ENCODE results near the gene ZNF804B. TPM values are rescaled to one million over a fixed set of nuclear protein-coding genes. Genes with fewer than 3 reads are reported as not detected.

The ZNF804B gene
- total RNA-seq, 3 donors from 2014 or later: 0.33 TPM; not detected in 2

DNA sequence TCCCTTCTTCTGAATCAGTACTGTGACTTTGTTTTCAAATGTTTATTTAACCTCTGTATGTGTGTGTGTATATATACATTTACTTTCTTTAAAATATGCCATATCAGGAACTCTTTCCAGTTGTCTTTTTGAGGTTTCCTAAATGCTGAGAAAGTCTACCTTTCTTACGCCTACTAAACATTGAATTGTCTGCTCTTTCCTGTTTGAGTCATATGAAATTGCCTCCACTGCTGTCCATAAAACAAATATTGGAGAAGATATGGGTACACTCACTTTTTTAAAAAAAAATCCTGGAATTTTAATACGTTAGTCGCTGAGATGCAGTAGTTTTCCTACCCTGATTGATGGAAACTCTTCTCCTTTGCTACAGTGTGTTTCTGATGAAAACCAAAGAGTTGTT is 334.8 kb downstream of the ZNF804B start:
- Histone ChIP-seq H3K4me1 (no peaks in the 10 kb centered on the region), H3K4me3 (no peak overlapping the region), H3K36me3 (no peaks in the 10 kb centered on the region), H3K27me3 (no peaks in the 10 kb centered on the region), H3K27ac (no peak overlapping the region), H3K9me3 (no peaks in the 10 kb centered on the region)
- TF ChIP-seq POLR2AphosphoS5 (IDR thresholded peaks at IDR 0.05): no peak
- TF ChIP-seq POLR2A (IDR thresholded peaks at IDR 0.05): no peak
- TF ChIP-seq CTCF (IDR thresholded peaks at IDR 0.05): no peak
- DNase-seq (ENCODE audit: low spot score in 2 of 2): no peak
- intact Hi-C loops (cut with DNase I; ENCODE audit: low total_unique reads): no loop called here

DNA sequence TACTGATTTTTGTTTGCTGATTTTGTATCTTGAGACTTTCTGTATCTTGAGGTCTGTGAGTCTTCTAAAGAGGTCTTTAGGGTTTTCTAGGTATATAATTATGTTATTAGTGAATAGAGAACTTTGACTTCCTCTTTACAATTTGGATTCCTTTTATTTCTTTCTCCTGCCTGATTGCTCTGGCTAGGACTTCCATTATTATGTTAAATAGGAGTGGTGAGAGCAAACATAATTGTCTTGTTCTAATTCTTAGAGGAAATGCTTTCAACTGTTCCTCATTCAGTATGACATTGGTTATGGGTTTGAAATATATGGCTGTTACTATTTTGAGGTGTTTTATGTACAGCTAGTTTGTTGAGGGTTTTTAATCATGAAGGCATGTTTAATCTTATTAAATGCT is 344.1 kb downstream of the ZNF804B start:
- intact Hi-C loops (cut with DNase I; ENCODE audit: low total_unique reads): no loop called here
- no peaks in the 10 kb centered on the region for H3K36me3 ChIP-seq
- TF ChIP-seq POLR2A (IDR thresholded peaks at IDR 0.05): no peak
- no peak for TF ChIP-seq CTCF (IDR thresholded peaks at IDR 0.05)
- no peak for TF ChIP-seq POLR2AphosphoS5 (IDR thresholded peaks at IDR 0.05)
- H3K27ac ChIP-seq: no peak overlapping the region
- no peaks in the 10 kb centered on the region for H3K9me3 ChIP-seq
- H3K27me3 ChIP-seq: no peaks in the 10 kb centered on the region
- H3K4me1 ChIP-seq: no peaks in the 10 kb centered on the region
- no peak overlapping the region for H3K4me3 ChIP-seq
- DNase-seq (ENCODE audit: low spot score in 2 of 2): no peak

GRCh38 chr7:89104748-89105685 is 345.5 kb downstream of the ZNF804B start:
- H3K4me3 ChIP-seq: no peak overlapping the region
- H3K9me3 ChIP-seq: no peaks in the 10 kb centered on the region
- no peaks in the 10 kb centered on the region for H3K4me1 ChIP-seq
- no peak for DNase-seq (ENCODE audit: low spot score in 2 of 2)
- no peaks in the 10 kb centered on the region for H3K36me3 ChIP-seq
- no peak overlapping the region for H3K27ac ChIP-seq
- no peak for TF ChIP-seq POLR2AphosphoS5 (IDR thresholded peaks at IDR 0.05)
- TF ChIP-seq CTCF (IDR thresholded peaks at IDR 0.05): no peak
- no peak for TF ChIP-seq POLR2A (IDR thresholded peaks at IDR 0.05)
- intact Hi-C loops (cut with DNase I; ENCODE audit: low total_unique reads): no loop called here
- H3K27me3 ChIP-seq: no peaks in the 10 kb centered on the region

DNA sequence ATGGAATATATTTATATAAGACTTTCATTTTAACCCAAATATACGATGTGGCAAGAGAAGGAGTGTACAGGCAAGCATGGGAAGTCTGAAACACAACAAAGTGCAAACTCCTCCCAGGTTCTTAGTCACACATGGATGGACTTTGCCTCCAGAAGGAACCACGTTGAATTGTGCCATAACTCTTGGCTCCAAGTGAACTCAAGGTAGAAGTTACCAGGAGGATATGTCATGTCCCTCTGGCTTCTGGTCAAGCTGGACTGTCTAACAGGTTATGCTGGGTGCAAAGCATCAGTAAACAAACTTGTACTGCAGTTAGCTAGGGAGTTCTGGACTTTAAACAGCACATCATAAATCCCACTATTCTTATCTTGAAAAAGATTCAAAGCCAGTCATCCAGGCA is 364.4 kb downstream of the ZNF804B start:
- TF ChIP-seq POLR2A (IDR thresholded peaks at IDR 0.05) (no peak), CTCF (IDR thresholded peaks at IDR 0.05) (no peak), POLR2AphosphoS5 (IDR thresholded peaks at IDR 0.05) (no peak)
- no peak for DNase-seq (ENCODE audit: low spot score in 2 of 2)
- no peaks in the 10 kb centered on the region for H3K4me1 ChIP-seq
- H3K27me3 ChIP-seq: no peaks in the 10 kb centered on the region
- no peaks in the 10 kb centered on the region for H3K9me3 ChIP-seq
- no peak overlapping the region for H3K4me3 ChIP-seq
- H3K36me3 ChIP-seq: no peaks in the 10 kb centered on the region
- no peak overlapping the region for H3K27ac ChIP-seq
- intact Hi-C loops (cut with DNase I; ENCODE audit: low total_unique reads): no loop called here

DNA sequence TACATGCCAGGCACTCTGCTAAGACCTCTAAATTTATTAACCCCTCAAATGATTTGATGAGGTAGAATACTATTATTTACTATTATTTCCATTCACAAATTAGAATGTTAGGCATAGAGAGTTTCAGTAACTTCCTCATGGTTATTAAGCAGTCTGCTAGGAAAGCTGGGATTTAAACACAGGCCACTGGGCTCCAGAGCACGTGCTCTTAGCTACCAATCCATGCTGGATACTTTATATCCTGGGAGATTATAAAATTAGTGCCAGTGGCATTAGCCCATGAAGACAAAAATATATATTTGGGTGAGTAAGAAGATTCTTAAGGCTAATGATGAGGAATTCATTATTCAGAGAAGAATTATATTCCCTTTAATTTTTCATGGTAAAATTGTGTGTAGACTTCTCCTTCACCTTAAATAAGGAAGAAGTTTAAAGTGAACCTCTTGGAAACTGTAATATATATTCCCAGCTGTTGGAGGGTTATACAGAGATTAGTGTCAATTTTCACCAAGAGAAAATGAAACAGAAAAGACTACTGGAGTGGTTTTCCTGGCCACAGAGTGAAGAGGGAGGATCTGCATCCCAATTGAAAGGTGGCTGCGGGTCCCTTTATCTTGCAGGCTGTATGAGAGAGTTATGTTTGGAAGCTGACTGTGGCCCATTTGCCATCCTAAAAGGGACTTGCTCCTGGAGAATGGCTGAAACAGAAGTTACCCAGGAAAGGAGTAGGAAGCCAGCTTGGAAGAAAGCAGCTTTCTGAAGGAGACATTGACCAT is 370.3 kb downstream of the ZNF804B start:
- intact Hi-C loops (cut with DNase I; ENCODE audit: low total_unique reads): no loop called here
- no peak for DNase-seq (ENCODE audit: low spot score in 2 of 2)

More for the DNA sequence above, 370.3 kb downstream of the ZNF804B start:
- H3K36me3 ChIP-seq: no peaks in the 10 kb centered on the region
- no peaks in the 10 kb centered on the region for H3K27me3 ChIP-seq
- no peaks in the 10 kb centered on the region for H3K4me1 ChIP-seq
- no peak overlapping the region for H3K27ac ChIP-seq
- no peaks in the 10 kb centered on the region for H3K9me3 ChIP-seq
- no peak overlapping the region for H3K4me3 ChIP-seq
- no peak for TF ChIP-seq POLR2A (IDR thresholded peaks at IDR 0.05)
- no peak for TF ChIP-seq POLR2AphosphoS5 (IDR thresholded peaks at IDR 0.05)
- no peak for TF ChIP-seq CTCF (IDR thresholded peaks at IDR 0.05)

Measured in breast epithelium (tissue), 4 donors.